NB4 (cell line): ENCODE data around the gene SLC9A4.

Experiments
- DNase-seq: peaks from one replicate; pipeline ENCODE4 v3.0.0; 2010; ENCODE audit warnings: low read depth
- H3K4me3 ChIP-seq: one replicate; pipeline ENCODE4 v1.5.1; 2011; ENCODE audit warnings: mild to moderate bottlenecking, low read depth, low read length, moderate library complexity
- CTCF ChIP-seq: IDR thresholded peaks from one replicate; pipeline ENCODE4 v1.5.1; 2012; ENCODE audit warnings: low read depth, low read length
- MAX ChIP-seq: IDR thresholded peaks from 2 replicates; pipeline ENCODE4 v1.6.1; 2011; ENCODE audit warnings: low read depth, low read length
- MYC ChIP-seq: IDR thresholded peaks from 2 replicates; pipeline ENCODE4 v1.6.1; 2011; ENCODE audit warnings: low read depth, low read length
- POLR2A ChIP-seq: IDR thresholded peaks from 2 replicates; pipeline ENCODE4 v1.6.1; 2011; ENCODE audit warnings: mild to moderate bottlenecking; ENCODE audit not compliant: insufficient read length; ENCODE audit errors: extremely low read depth

SLC9A4 gene

GRCh38 chr2:102494570-102494969 lies 21.5 kb downstream of the SLC9A4 start:
- H3K4me3 ChIP-seq, result no peak overlapping the region
- DNase-seq, result no peak
- no peak for TF ChIP-seq POLR2A
- no peak for TF ChIP-seq CTCF
- TF ChIP-seq MAX, result no peak
- no peak for TF ChIP-seq MYC

GRCh38 chr2:102498414-102498813 lies 25.4 kb downstream of the SLC9A4 start:
- H3K4me3 ChIP-seq, result no peak overlapping the region
- TF ChIP-seq MYC (no peak), POLR2A (no peak), MAX (no peak)
- no peak for DNase-seq

GRCh38 chr2:102499558-102499957 lies 26.5 kb downstream of the SLC9A4 start:
- no peak for DNase-seq
- no peak overlapping the region for H3K4me3 ChIP-seq
- TF ChIP-seq MAX (no peak), CTCF (no peak), MYC (no peak), POLR2A (no peak)

- TF ChIP-seq MYC (no peak), CTCF (no peak), MAX (no peak), POLR2A (no peak)
- H3K4me3 ChIP-seq, result no peak overlapping the region
- no peak for DNase-seq
Measured at GRCh38 chr2:102502576-102502975, 29.6 kb downstream of the SLC9A4 start.

GRCh38 chr2:102504833-102505232 lies 31.8 kb downstream of the SLC9A4 start:
- TF ChIP-seq MAX, result no peak
- TF ChIP-seq MYC, result no peak
- no peak for TF ChIP-seq POLR2A
- no peak for TF ChIP-seq CTCF
- no peak for DNase-seq
- H3K4me3 ChIP-seq, result no peak overlapping the region

- TF ChIP-seq CTCF (no peak), MAX (no peak), POLR2A (no peak), MYC (no peak)
- DNase-seq, result no peak
- H3K4me3 ChIP-seq, result no peak overlapping the region
Measured at GRCh38 chr2:102505290-102505689, 32.3 kb downstream of the SLC9A4 start.
